ENCODE measurements around the gene DSG2.

- TF ChIP-seq CTCF (IDR thresholded peaks at IDR 0.05) = no peak
- TF ChIP-seq POLR2AphosphoS5 (IDR thresholded peaks at IDR 0.05) = peak in 1 of 3 donors; percentile 4
- no peak for TF ChIP-seq POLR2A (IDR thresholded peaks at IDR 0.05)
Observed at GRCh38 chr18:31490387-31490786, 7.6 kb upstream of the DSG2 start.
